ENCODE data around the gene BMAL1. TPM values are rescaled to one million over a fixed set of nuclear protein-coding genes. Genes with fewer than 3 reads are reported as not detected.

The BMAL1 gene
- total RNA-seq, 1 experiment from 2014 or later = 8.3 TPM

DNA sequence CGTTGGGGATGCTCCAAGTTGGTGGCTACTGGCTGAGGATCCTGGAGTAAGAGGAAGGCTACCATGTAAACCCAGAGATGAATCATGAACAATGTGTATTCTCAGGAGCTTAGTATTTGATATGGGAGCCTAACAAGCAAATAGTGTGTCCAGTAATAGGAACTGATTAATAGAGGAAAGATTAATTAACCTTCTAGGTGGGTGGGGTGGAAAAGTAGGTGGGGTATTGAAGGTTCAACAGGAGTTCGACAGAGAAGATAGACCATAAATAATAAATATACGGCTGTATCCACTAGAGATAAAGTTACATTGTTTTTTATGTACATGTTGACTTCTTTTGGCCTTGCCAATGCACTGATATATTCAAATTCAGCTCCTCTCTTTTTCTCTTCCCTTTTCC is 43.1 kb downstream of the BMAL1 start (continued):
- TF ChIP-seq, protein P1, sequence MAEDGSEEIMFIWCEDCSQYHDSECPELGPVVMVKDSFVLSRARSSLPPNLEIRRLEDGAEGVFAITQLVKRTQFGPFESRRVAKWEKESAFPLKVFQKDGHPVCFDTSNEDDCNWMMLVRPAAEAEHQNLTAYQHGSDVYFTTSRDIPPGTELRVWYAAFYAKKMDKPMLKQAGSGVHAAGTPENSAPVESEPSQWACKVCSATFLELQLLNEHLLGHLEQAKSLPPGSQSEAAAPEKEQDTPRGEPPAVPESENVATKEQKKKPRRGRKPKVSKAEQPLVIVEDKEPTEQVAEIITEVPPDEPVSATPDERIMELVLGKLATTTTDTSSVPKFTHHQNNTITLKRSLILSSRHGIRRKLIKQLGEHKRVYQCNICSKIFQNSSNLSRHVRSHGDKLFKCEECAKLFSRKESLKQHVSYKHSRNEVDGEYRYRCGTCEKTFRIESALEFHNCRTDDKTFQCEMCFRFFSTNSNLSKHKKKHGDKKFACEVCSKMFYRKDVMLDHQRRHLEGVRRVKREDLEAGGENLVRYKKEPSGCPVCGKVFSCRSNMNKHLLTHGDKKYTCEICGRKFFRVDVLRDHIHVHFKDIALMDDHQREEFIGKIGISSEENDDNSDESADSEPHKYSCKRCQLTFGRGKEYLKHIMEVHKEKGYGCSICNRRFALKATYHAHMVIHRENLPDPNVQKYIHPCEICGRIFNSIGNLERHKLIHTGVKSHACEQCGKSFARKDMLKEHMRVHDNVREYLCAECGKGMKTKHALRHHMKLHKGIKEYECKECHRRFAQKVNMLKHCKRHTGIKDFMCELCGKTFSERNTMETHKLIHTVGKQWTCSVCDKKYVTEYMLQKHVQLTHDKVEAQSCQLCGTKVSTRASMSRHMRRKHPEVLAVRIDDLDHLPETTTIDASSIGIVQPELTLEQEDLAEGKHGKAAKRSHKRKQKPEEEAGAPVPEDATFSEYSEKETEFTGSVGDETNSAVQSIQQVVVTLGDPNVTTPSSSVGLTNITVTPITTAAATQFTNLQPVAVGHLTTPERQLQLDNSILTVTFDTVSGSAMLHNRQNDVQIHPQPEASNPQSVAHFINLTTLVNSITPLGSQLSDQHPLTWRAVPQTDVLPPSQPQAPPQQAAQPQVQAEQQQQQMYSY (CRISPR knock-in tag; IDR thresholded peaks at IDR 0.05) = no peak
- no peak for TF ChIP-seq IRF2 (CRISPR knock-in tag; IDR thresholded peaks at IDR 0.05; ENCODE audit: borderline replicate concordance, low read depth)

DNA sequence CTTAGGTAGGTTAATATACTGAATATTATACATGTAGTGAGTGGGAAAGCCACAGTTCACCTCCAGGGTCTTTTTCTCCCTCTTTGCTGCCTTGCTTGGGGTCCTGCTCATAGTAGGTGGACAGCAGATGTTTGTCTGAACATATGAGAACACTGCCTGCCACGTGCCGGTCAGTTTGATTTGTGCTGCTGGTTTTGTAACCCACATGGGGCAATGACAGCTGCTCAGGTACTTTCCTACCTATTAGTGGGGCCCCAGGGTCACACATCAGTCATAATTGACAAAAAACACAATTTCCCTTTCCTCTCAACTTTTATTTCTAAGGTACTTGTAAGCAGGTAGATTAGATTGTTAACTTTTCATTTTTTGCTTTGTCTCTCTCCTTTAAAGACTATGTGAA is 43.8 kb downstream of the BMAL1 start:
- Mint-ChIP-seq H3K4me1 (peaks cover 5% of the 10 kb centered on the region; the same call in 1 of the 2 replicates), H3K27ac (no peak overlapping the region), H3K4me3 (no peak overlapping the region), H3K36me3 (no peaks in the 10 kb centered on the region), H3K9me3 (no peaks in the 10 kb centered on the region), H3K27me3 (ENCODE audit: low read depth) (no peaks in the 10 kb centered on the region)
- TF ChIP-seq, protein P2, sequence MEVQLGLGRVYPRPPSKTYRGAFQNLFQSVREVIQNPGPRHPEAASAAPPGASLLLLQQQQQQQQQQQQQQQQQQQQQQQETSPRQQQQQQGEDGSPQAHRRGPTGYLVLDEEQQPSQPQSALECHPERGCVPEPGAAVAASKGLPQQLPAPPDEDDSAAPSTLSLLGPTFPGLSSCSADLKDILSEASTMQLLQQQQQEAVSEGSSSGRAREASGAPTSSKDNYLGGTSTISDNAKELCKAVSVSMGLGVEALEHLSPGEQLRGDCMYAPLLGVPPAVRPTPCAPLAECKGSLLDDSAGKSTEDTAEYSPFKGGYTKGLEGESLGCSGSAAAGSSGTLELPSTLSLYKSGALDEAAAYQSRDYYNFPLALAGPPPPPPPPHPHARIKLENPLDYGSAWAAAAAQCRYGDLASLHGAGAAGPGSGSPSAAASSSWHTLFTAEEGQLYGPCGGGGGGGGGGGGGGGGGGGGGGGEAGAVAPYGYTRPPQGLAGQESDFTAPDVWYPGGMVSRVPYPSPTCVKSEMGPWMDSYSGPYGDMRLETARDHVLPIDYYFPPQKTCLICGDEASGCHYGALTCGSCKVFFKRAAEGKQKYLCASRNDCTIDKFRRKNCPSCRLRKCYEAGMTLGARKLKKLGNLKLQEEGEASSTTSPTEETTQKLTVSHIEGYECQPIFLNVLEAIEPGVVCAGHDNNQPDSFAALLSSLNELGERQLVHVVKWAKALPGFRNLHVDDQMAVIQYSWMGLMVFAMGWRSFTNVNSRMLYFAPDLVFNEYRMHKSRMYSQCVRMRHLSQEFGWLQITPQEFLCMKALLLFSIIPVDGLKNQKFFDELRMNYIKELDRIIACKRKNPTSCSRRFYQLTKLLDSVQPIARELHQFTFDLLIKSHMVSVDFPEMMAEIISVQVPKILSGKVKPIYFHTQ (CRISPR knock-in tag; IDR thresholded peaks at IDR 0.05) = no peak
- TF ChIP-seq TP53 (CRISPR knock-in tag; IDR thresholded peaks at IDR 0.05) (no peak), ZNF138 (CRISPR knock-in tag; conservative IDR thresholded peaks at IDR 0.05) (no peak), ELF4 (CRISPR knock-in tag; IDR thresholded peaks at IDR 0.05; ENCODE audit: low read depth) (no peak), JAZF1 (CRISPR knock-in tag; IDR thresholded peaks at IDR 0.05) (no peak), ZNF423 (CRISPR knock-in tag; IDR thresholded peaks at IDR 0.05) (no peak), KAT7 (CRISPR knock-in tag; IDR thresholded peaks at IDR 0.05; ENCODE audit: borderline replicate concordance) (no peak), ZNF219 (CRISPR knock-in tag; IDR thresholded peaks at IDR 0.05; ENCODE audit: borderline replicate concordance) (no peak), ZNF416 (CRISPR knock-in tag; IDR thresholded peaks at IDR 0.05) (no peak), IRF2 (CRISPR knock-in tag; IDR thresholded peaks at IDR 0.05; ENCODE audit: borderline replicate concordance, low read depth) (no peak)
- TF ChIP-seq, protein P3, sequence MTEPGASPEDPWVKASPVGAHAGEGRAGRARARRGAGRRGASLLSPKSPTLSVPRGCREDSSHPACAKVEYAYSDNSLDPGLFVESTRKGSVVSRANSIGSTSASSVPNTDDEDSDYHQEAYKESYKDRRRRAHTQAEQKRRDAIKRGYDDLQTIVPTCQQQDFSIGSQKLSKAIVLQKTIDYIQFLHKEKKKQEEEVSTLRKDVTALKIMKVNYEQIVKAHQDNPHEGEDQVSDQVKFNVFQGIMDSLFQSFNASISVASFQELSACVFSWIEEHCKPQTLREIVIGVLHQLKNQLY (CRISPR knock-in tag; IDR thresholded peaks at IDR 0.05) = no peak
- TF ChIP-seq, protein P4, sequence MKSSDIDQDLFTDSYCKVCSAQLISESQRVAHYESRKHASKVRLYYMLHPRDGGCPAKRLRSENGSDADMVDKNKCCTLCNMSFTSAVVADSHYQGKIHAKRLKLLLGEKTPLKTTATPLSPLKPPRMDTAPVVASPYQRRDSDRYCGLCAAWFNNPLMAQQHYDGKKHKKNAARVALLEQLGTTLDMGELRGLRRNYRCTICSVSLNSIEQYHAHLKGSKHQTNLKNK (CRISPR knock-in tag; IDR thresholded peaks at IDR 0.05) = no peak
- TF ChIP-seq, protein P5, sequence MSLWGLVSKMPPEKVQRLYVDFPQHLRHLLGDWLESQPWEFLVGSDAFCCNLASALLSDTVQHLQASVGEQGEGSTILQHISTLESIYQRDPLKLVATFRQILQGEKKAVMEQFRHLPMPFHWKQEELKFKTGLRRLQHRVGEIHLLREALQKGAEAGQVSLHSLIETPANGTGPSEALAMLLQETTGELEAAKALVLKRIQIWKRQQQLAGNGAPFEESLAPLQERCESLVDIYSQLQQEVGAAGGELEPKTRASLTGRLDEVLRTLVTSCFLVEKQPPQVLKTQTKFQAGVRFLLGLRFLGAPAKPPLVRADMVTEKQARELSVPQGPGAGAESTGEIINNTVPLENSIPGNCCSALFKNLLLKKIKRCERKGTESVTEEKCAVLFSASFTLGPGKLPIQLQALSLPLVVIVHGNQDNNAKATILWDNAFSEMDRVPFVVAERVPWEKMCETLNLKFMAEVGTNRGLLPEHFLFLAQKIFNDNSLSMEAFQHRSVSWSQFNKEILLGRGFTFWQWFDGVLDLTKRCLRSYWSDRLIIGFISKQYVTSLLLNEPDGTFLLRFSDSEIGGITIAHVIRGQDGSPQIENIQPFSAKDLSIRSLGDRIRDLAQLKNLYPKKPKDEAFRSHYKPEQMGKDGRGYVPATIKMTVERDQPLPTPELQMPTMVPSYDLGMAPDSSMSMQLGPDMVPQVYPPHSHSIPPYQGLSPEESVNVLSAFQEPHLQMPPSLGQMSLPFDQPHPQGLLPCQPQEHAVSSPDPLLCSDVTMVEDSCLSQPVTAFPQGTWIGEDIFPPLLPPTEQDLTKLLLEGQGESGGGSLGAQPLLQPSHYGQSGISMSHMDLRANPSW (CRISPR knock-in tag; conservative IDR thresholded peaks at IDR 0.05; ENCODE audit: low read depth) = no peak
- POLR2A ChIA-PET = no interaction called here
- CTCF ChIA-PET = interaction anchor here (1.3 kb wide), 1 partner anchor 14 kb away, joined by 4 read pairs; no protein-coding TSS in a partner anchor
- no peak for ATAC-seq
- no peak for DNase-seq (ENCODE audit: low spot score)

All from WTC11 (cell line).